K562 (cell line): ENCODE measurements around the gene CPSF7. TPM values are rescaled to one million over a fixed set of nuclear protein-coding genes. Genes with fewer than 3 reads are reported as not detected.

Experiments used
- ATAC-seq: fragments of 200-7000 bp; cut with Tn5 transposase; 3 replicates; pipeline ENCODE4 v1.9.1; 2020; ENCODE audit warnings: moderate library complexity
- BruUV-seq: library from RNA; stranded (reverse); fragments of 400-500 nt; replicated peaks from 2 replicates; lab custom pipeline; 2021; lab: Mats Ljungman, UMichigan
- CTCF ChIA-PET: fragments of 300-600 bp; formaldehyde crosslinking; extraction: SDS; loops from one replicate; lab custom pipeline; 2021; ENCODE audit warnings: low intra/inter-chr PET ratio; lab: Yijun Ruan, JAX
- POLR2A ChIA-PET: fragments of 300-600, 350-650 bp; sonication (Branson Sonifier 250); formaldehyde crosslinking; extraction: SDS; loops from one replicate; lab custom pipeline; 2021; ENCODE audit warnings: antibody characterized with exemption, inconsistent platforms; lab: Yijun Ruan, JAX
- DNase-seq, 4 experiments: peaks; one replicate each; pipeline versions ENCODE4 v3.0.0 to v3.0.0-alpha.2; 2011 to 2018; ENCODE audit warnings: low spot score in 3 of 4, mixed read lengths in 3 of 4; ENCODE audit errors: extremely low read depth in 1 of 4
- FAIRE-seq: peaks from 2 replicates; lab custom pipeline; 2011; peaks lifted over from hg19 to GRCh38; lab: Jason Lieb, UNC
- H2AFZ ChIP-seq: 2 replicates; pipeline ENCODE4 v1.6.0; 2011; ENCODE audit warnings: low read depth, low read length, control low read depth, inconsistent platforms
- H3K27ac ChIP-seq: fragments of 200-600 bp; 3 replicates; pipeline ENCODE4 v1.8.0; 2011; ENCODE audit warnings: low read depth, mild to moderate bottlenecking, control low read depth, inconsistent platforms, low read length, moderate library complexity, mixed read lengths; ENCODE audit errors: extremely low read depth
- H3K27me3 ChIP-seq, 2 experiments: fragments of 300-600 bp in 1 of 2; 2 replicates in 1 of 2; 3 replicates in 1 of 2; pipeline versions ENCODE4 v1.6.0 to v1.8.0; 2011; ENCODE audit warnings: inconsistent platforms in 2 of 2, low read length in 2 of 2, mild to moderate bottlenecking in 1 of 2, mixed read lengths in 1 of 2, moderate library complexity in 1 of 2; ENCODE audit not compliant: control insufficient read depth in 2 of 2, insufficient read depth in 2 of 2
- H3K36me3 ChIP-seq: fragments of 300-600 bp; 3 replicates; pipeline ENCODE4 v1.8.0; 2011; ENCODE audit warnings: mild to moderate bottlenecking, low read length, inconsistent platforms; ENCODE audit not compliant: control insufficient read depth, insufficient read depth
- H3K4me1 ChIP-seq, 2 experiments: fragments of 200-600 bp in 1 of 2; replicated peaks in 1 of 2; 2 replicates in 1 of 2; 3 replicates in 1 of 2; pipeline versions ENCODE4 v1.5.1 to v1.8.0; 2011; ENCODE audit warnings: inconsistent platforms in 2 of 2, low read length in 2 of 2, mild to moderate bottlenecking in 1 of 2, mixed read lengths in 1 of 2, moderate library complexity in 1 of 2; ENCODE audit not compliant: control insufficient read depth in 2 of 2, insufficient read depth in 2 of 2
- H3K4me2 ChIP-seq: 2 replicates; pipeline ENCODE4 v1.6.1; 2011; ENCODE audit warnings: low read length, control low read depth, inconsistent platforms, mixed read lengths; ENCODE audit not compliant: insufficient read depth
- H3K4me3 ChIP-seq: fragments of 200-600 bp; sonication (generic), shearing (Covaris generic); 2 replicates; pipeline ENCODE4 v1.5.1; 2016; ENCODE audit warnings: control low read depth, inconsistent platforms
- H3K79me2 ChIP-seq: fragments of 200-600 bp; 3 replicates; pipeline ENCODE4 v1.8.0; 2011; ENCODE audit warnings: low read length, inconsistent platforms; ENCODE audit not compliant: control insufficient read depth, insufficient read depth
- H3K9ac ChIP-seq, 2 experiments: 2 replicates each; pipeline versions ENCODE4 v1.6.0 to v1.6.1; 2011; ENCODE audit warnings: low read depth in 2 of 2, low read length in 2 of 2, control low read depth in 1 of 2, inconsistent platforms in 1 of 2, mild to moderate bottlenecking in 1 of 2, mixed read lengths in 1 of 2; ENCODE audit not compliant: insufficient read depth in 1 of 2
- H3K9me1 ChIP-seq: one replicate; pipeline ENCODE4 v1.6.0; 2011; ENCODE audit warnings: inconsistent platforms, mild to moderate bottlenecking, low read length, moderate library complexity; ENCODE audit not compliant: control insufficient read depth, insufficient read depth
- H3K9me3 ChIP-seq: replicated peaks from 2 replicates; pipeline ENCODE4 v1.5.1; 2011; ENCODE audit warnings: low read depth, low read length, inconsistent platforms; ENCODE audit not compliant: control insufficient read depth, insufficient read depth
- H4K20me1 ChIP-seq: replicated peaks from 2 replicates; pipeline ENCODE4 v1.6.1; 2011; ENCODE audit warnings: low read length, inconsistent platforms, mixed read lengths; ENCODE audit not compliant: control insufficient read depth, insufficient read depth
- ADNP ChIP-seq: fragments of 200-800 bp; sonication (Bioruptor generic); IDR thresholded peaks from 2 replicates; pipeline ENCODE4 v1.6.1; 2016; ENCODE audit warnings: missing genetic modification characterization, missing compliant biosample characterization
- HLTF ChIP-seq: fragments of 450-650 bp; IDR thresholded peaks from 2 replicates; pipeline ENCODE4 v1.6.1; 2016
- NFE2 ChIP-seq: IDR thresholded peaks from 2 replicates; pipeline ENCODE4 v1.6.1; 2014; ENCODE audit warnings: antibody characterized with exemption, low read depth
- PHB ChIP-seq: fragments of 250-450 bp; sonication (Bioruptor Pico); IDR thresholded peaks from 2 replicates; pipeline ENCODE4 v1.5.0; 2021
- POLR2A ChIP-seq: fragments of 450-650 bp; conservative IDR thresholded peaks from 2 replicates; pipeline ENCODE4 v1.6.1; 2016
- POLR2AphosphoS5 ChIP-seq: IDR thresholded peaks from 2 replicates; pipeline ENCODE4 v1.6.1; 2011; ENCODE audit warnings: mild to moderate bottlenecking, low read depth, low read length, moderate library complexity; ENCODE audit not compliant: control insufficient read depth, insufficient read depth
- RFX7 ChIP-seq: fragments of 250-450 bp; sonication (Bioruptor Pico); IDR thresholded peaks from 2 replicates; pipeline ENCODE4 v1.5.1; 2021; ENCODE audit warnings: mild to moderate bottlenecking
- RNF2 ChIP-seq: sonication (generic); IDR thresholded peaks from 2 replicates; pipeline ENCODE4 v1.6.1; 2016
- ZNF395 ChIP-seq: fragments of 200-800 bp; sonication (Bioruptor generic); IDR thresholded peaks from 2 replicates; pipeline ENCODE4 v1.6.1; 2017; ENCODE audit warnings: missing genetic modification characterization, missing compliant biosample characterization
- ZNF445 ChIP-seq: fragments of 250-450 bp; sonication (Bioruptor Pico); IDR thresholded peaks from 2 replicates; pipeline ENCODE4 v1.4.0; 2020; ENCODE audit warnings: low read depth, mild to moderate bottlenecking, moderate library complexity
- ZNF609 ChIP-seq: sonication (generic); formaldehyde crosslinking; IDR thresholded peaks from 2 replicates; pipeline ENCODE4 v1.8.1; 2023; ENCODE audit warnings: missing genetic modification reagents, mild to moderate bottlenecking, borderline replicate concordance
- WGBS: fragments of 100-300 bp; shearing (Covaris generic); methylation state at CpG from one replicate; pipeline ENCODE4 v1.1.6; 2016; ENCODE audit warnings: low coverage, mixed read lengths; ENCODE audit not compliant: insufficient coverage; ENCODE audit errors: missing lambda C conversion rate; 5-methylcytosine and 5-hydroxymethylcytosine counted together
- in situ Hi-C: fragments of 300-500 bp; cut with MboI; formaldehyde crosslinking; loops from 4 replicates; pipeline ENCODE4 v1.15.0; 2018; ENCODE audit warnings: inconsistent platforms, mixed read lengths
- intact Hi-C: fragments of 100-400 bp; cut with micrococcal nuclease; formaldehyde crosslinking; loops from 2 replicates; pipeline ENCODE4 v1.14.2; 2022
- polyA plus RNA-seq, 8 experiments: library from polyadenylated mRNA; depleted of rRNA in 4 of 8; stranded (reverse) in 5 of 8; unstranded in 3 of 8; fragments of >200 nt; fragmentation: Nextera tagmentation in 2 of 8; fragmentation: Illumina TruSeq in 1 of 8; extraction: Ambion mirVana in 2 of 8; extraction: Trizol in 1 of 8; gene quantifications; 2 replicates each; pipeline versions ENCODE4 v1.2.1 to v1.2.3, GENCODE V29; 2011 to 2014; ENCODE audit warnings: inconsistent platforms in 1 of 8, missing spikeins in 1 of 8
- total RNA-seq, 7 experiments: library from RNA; depleted of rRNA in 6 of 7; stranded (reverse); fragments of >200 nt in 6 of 7; fragmentation: Illumina TruSeq in 2 of 7; extraction: Trizol in 2 of 7; gene quantifications; 2 replicates each; pipeline versions ENCODE4 v1.2.1 to v1.2.3, GENCODE V29; 2011 to 2021; ENCODE audit warnings: low replicate concordance in 1 of 7

Gene CPSF7
- total and polyA plus RNA-seq, 9 of the 15 experiments (the other 6 are each of a cell fraction or from before 2014, with no cell fraction given), result 14.8 to 104 (median 44.1) TPM

- in situ Hi-C loops (no loop called here), intact Hi-C loops (no loop called here)
- no peak overlapping the region for H3K4me2 ChIP-seq
- no peaks in the 10 kb centered on the region for H3K4me1 ChIP-seq
- H3K9me1 ChIP-seq, result no peaks in the 10 kb centered on the region
- CTCF ChIA-PET, result no interaction called here
- H4K20me1 ChIP-seq, result no peaks in the 10 kb centered on the region
- TF ChIP-seq ADNP (tag), result no peak
- TF ChIP-seq ZNF445 (CRISPR knock-in tag), result no peak
- no peak for TF ChIP-seq RNF2
- TF ChIP-seq POLR2A, result 0 out of 2 replicates have a peak, but pooled peaks have one; percentile 14
- no peak for TF ChIP-seq PHB (CRISPR knock-in tag)
- no peak for TF ChIP-seq RFX7 (CRISPR knock-in tag)
- TF ChIP-seq HLTF, result no peak
- no peak for ATAC-seq
- 95% methylated on average over 4 of the region's 5 CpGs for WGBS
- H3K9ac ChIP-seq, result no peak overlapping the region
- no peaks in the 10 kb centered on the region for H3K27me3 ChIP-seq
- no peaks in the 10 kb centered on the region for H3K79me2 ChIP-seq
- H3K36me3 ChIP-seq, result peaks cover 72% of the 10 kb centered on the region
- POLR2A ChIA-PET, result interaction anchor here (0.6 to 1.8 kb wide), 3 partner anchors 14 to 36 kb away, joined by 3 to 7 read pairs (median 3); no protein-coding TSS in a partner anchor
- DNase-seq, result no peak
- H3K27ac ChIP-seq, result no peak overlapping the region
- no peak overlapping the region for H2AFZ ChIP-seq
- FAIRE-seq, result no peak
- BruUV-seq, result TSS peak; percentile 25
- H3K4me3 ChIP-seq, result no peak overlapping the region
- H3K9me3 ChIP-seq, result no peaks in the 10 kb centered on the region
Measured at GRCh38 chr11:61404103-61404502, 25.7 kb downstream of the CPSF7 start.

GRCh38 chr11:61403658-61404057 lies 26.1 kb downstream of the CPSF7 start:
- 100% methylated on average over 1 of the region's 1 CpG for WGBS
- Histone ChIP-seq H3K9me3 (no peaks in the 10 kb centered on the region), H3K27me3 (no peaks in the 10 kb centered on the region), H3K79me2 (no peaks in the 10 kb centered on the region), H3K4me3 (no peak overlapping the region), H3K36me3 (peaks cover 68% of the 10 kb centered on the region), H2AFZ (no peak overlapping the region), H3K4me1 (no peaks in the 10 kb centered on the region), H4K20me1 (no peaks in the 10 kb centered on the region), H3K4me2 (no peak overlapping the region), H3K9me1 (no peaks in the 10 kb centered on the region), H3K27ac (no peak overlapping the region), H3K9ac (no peak overlapping the region)
- POLR2A ChIA-PET, result interaction anchor here (0.6 to 1.8 kb wide), 3 partner anchors 14 to 227 kb away, joined by 3 to 7 read pairs (median 3); no protein-coding TSS in a partner anchor
- no peak for ATAC-seq
- no peak for DNase-seq
- FAIRE-seq, result no peak
- in situ Hi-C loops, result no loop called here
- intact Hi-C loops, result no loop called here
- BruUV-seq, result no TSS peak
- CTCF ChIA-PET, result no interaction called here
- TF ChIP-seq NFE2, result no peak
- no peak for TF ChIP-seq ZNF395 (CRISPR knock-in tag)
- no peak for TF ChIP-seq ZNF609 (CRISPR knock-in tag)
- TF ChIP-seq POLR2AphosphoS5, result peak; percentile 18; the same call in 1 of the 2 replicates
